ENCODE data around the gene RIBC1. TPM values are rescaled to one million over a fixed set of nuclear protein-coding genes. Genes with fewer than 3 reads are reported as not detected.
"Not testable (repeated sequence)": the region's sequence is repeated elsewhere in the genome, so short reads cannot be mapped to it uniquely, and the experiment has no call there.

Gene RIBC1
- total RNA-seq, 8 experiments from 2014 or later, result 1.1 to 10.9 (median 2.5) TPM

- H3K4me1 ChIP-seq (replicated peaks in 1 of 2); H3K27ac ChIP-seq; in situ Hi-C loops (cut with MboI; ENCODE audit: low pct_unique_long_range_greater_than_20kb in 2 of 9, low sequenced_read_pairs in 9 of 9, unreplicated experiment in 9 of 9); ATAC-seq (replicated peaks in 6 of 8); H3K4me3 ChIP-seq: not testable (repeated sequence)
- 80 to 100% (median 98%) methylated on average over 1 to 3 of the region's 3 CpGs; no CpG with 5 or more reads in 6 of the 10 experiments for WGBS, 10 experiments
These were observed 2.3 kb upstream of the RIBC1 start for GRCh38 chrX:53420351-53420750.

DNA sequence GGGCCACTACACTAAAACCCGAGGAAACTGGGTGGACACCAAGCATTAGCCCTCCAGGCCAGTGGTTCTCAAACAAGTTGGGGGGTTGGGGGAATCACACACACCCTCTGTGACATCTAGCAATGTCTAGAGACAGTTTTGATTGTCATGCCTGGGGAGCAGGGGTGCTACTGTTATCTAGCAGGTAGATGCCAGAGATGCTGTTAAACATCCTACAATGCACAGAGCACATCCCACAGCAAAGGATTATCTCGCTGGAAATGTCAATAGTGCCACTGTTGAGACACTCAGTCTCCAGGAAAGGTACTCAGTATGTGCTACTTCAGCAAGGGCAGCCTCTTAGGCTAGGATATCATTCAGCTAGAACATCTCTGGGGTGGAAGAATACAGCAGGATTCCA lies 1.5 kb upstream of the RIBC1 start:
- in situ Hi-C loops (cut with MboI; ENCODE audit: low pct_unique_long_range_greater_than_20kb in 2 of 9, low sequenced_read_pairs in 9 of 9, unreplicated experiment in 9 of 9), result no loop called here
- WGBS, 10 experiments, result 17 to 20% methylated on average over 1 to 2 of the region's 2 CpGs; no CpG with 5 or more reads in 8 of the 10 experiments
- ATAC-seq (replicated peaks in 6 of 8), result no peak
- H3K4me3 ChIP-seq, result peak overlapping the region; percentile 54 to 85 (median 72)
- H3K4me1 ChIP-seq (replicated peaks in 1 of 2), result peaks cover 0 to 3% of the 10 kb centered on the region in 2 donors
- no peak overlapping the region for H3K27ac ChIP-seq

GRCh38 chrX:53421772-53422085 lies 944 bp upstream of the RIBC1 start:
- in situ Hi-C loops (cut with MboI; ENCODE audit: low pct_unique_long_range_greater_than_20kb in 2 of 9, low sequenced_read_pairs in 9 of 9, unreplicated experiment in 9 of 9), result no loop called here
- peak in 3 of 8 experiments; percentile 5 to 9 (median 5) for ATAC-seq (replicated peaks in 6 of 8)
- Histone ChIP-seq H3K4me1 (replicated peaks in 1 of 2) (peaks cover 0 to 3% of the 10 kb centered on the region in 2 donors), H3K4me3 (peak overlapping the region; percentile 54 to 85 (median 72)), H3K27ac (peak overlapping the region; percentile 91 to 97)
- WGBS, 10 experiments, result 2 to 28% (median 7%) methylated on average over 3 to 11 of the region's 15 CpGs; no CpG with 5 or more reads in 7 of the 10 experiments

- 0 to 37% (median 1%) methylated on average over 3 to 31 of the region's 75 CpGs; no CpG with 5 or more reads in 6 of the 10 experiments for WGBS, 10 experiments
- H3K4me3 ChIP-seq, result peak within 1 kb of the TSS; percentile 54 to 85 (median 72)
- peaks cover 0 to 3% of the 10 kb centered on the region in 2 donors for H3K4me1 ChIP-seq (replicated peaks in 1 of 2)
- peak; percentile 84 to 91 (median 86) for ATAC-seq (replicated peaks in 6 of 8)
- in situ Hi-C loops (cut with MboI; ENCODE audit: low pct_unique_long_range_greater_than_20kb in 2 of 9, low sequenced_read_pairs in 9 of 9, unreplicated experiment in 9 of 9), result no loop called here
- peak within 1 kb of the TSS; percentile 91 to 97 for H3K27ac ChIP-seq
These were observed 400 bp upstream of the RIBC1 start, which contains the start of gene SMC1A for GRCh38 chrX:53422086-53422860. Gene SMC1A (minus strand): TSS chrX:53422654. CDS start chrX:53422600, 54 bp downstream.

GRCh38 chrX:53429755-53430154 lies 7.1 kb downstream of the RIBC1 start:
- WGBS, 10 experiments, result 58% methylated on average over 4 of the region's 8 CpGs; no CpG with 5 or more reads in 9 of the 10 experiments
- no peak for ATAC-seq (replicated peaks in 6 of 8)
- in situ Hi-C loops (cut with MboI; ENCODE audit: low pct_unique_long_range_greater_than_20kb in 2 of 9, low sequenced_read_pairs in 9 of 9, unreplicated experiment in 9 of 9), result loop anchor here in 1 of 9 experiments (25.0 kb wide), 1 partner anchor 117 kb away; no protein-coding TSS in a partner anchor
- Histone ChIP-seq H3K27ac (no peak overlapping the region), H3K4me1 (replicated peaks in 1 of 2) (peaks cover 0 to under 1% of the 10 kb centered on the region in 2 donors), H3K4me3 (no peak overlapping the region)

- Histone ChIP-seq H3K4me3 (no peak overlapping the region), H3K4me1 (replicated peaks in 1 of 2) (peaks cover 0 to 4% of the 10 kb centered on the region in 2 donors), H3K27ac (no peak overlapping the region)
- 39 to 80% (median 60%) methylated on average over 1 to 6 of the region's 9 CpGs; no CpG with 5 or more reads in 7 of the 10 experiments for WGBS, 10 experiments
- in situ Hi-C loops (cut with MboI; ENCODE audit: low pct_unique_long_range_greater_than_20kb in 2 of 9, low sequenced_read_pairs in 9 of 9, unreplicated experiment in 9 of 9), result loop anchor here in 1 of 9 experiments (25.0 kb wide), 1 partner anchor 118 kb away; no protein-coding TSS in a partner anchor
- ATAC-seq (replicated peaks in 6 of 8), result no peak
These were observed 7.6 kb downstream of the RIBC1 start for GRCh38 chrX:53430231-53430630.

- in situ Hi-C loops (cut with MboI; ENCODE audit: low pct_unique_long_range_greater_than_20kb in 2 of 9, low sequenced_read_pairs in 9 of 9, unreplicated experiment in 9 of 9), result loop anchor here in 1 of 9 experiments (25.0 kb wide), 1 partner anchor 122 kb away; no protein-coding TSS in a partner anchor
- Histone ChIP-seq H3K4me1 (replicated peaks in 1 of 2) (peaks cover 0 to 4% of the 10 kb centered on the region in 2 donors), H3K4me3 (peak within 1 kb of the TSS; percentile 39 to 88 (median 71)), H3K27ac (peak within 1 kb of the TSS; percentile 72 to 77)
- ATAC-seq (replicated peaks in 6 of 8), result peak; percentile 96 to 99 (median 98)
- 10 to 18% (median 17%) methylated on average over 1 to 8 of the region's 61 CpGs; no CpG with 5 or more reads in 7 of the 10 experiments for WGBS, 10 experiments
These were observed 11.3 kb downstream of the RIBC1 start, which contains the start of gene HSD17B10 for GRCh38 chrX:53433651-53434639. Gene HSD17B10 (minus strand): TSS chrX:53434370. CDS start chrX:53434345, 25 bp downstream.

GRCh38 chrX:53435997-53436396 lies 13.3 kb downstream of the RIBC1 start:
- peak; percentile 16 to 62 (median 56) for ATAC-seq (replicated peaks in 6 of 8)
- 0 to 83% (median 27%) methylated on average over 1 to 4 of the region's 4 CpGs; no CpG with 5 or more reads in 4 of the 10 experiments for WGBS, 10 experiments
- H3K4me1 ChIP-seq (replicated peaks in 1 of 2), result peaks cover 0 to 4% of the 10 kb centered on the region in 2 donors
- H3K4me3 ChIP-seq, result no peak overlapping the region
- no peak overlapping the region for H3K27ac ChIP-seq
- in situ Hi-C loops (cut with MboI; ENCODE audit: low pct_unique_long_range_greater_than_20kb in 2 of 9, low sequenced_read_pairs in 9 of 9, unreplicated experiment in 9 of 9), result loop anchor here in 1 of 9 experiments (25.0 kb wide), 1 partner anchor 124 kb away; no protein-coding TSS in a partner anchor

- in situ Hi-C loops (cut with MboI; ENCODE audit: low pct_unique_long_range_greater_than_20kb in 2 of 9, low sequenced_read_pairs in 9 of 9, unreplicated experiment in 9 of 9), result loop anchor here in 1 of 9 experiments (25.0 kb wide), 1 partner anchor 125 kb away; no protein-coding TSS in a partner anchor
- Histone ChIP-seq H3K4me3 (no peak overlapping the region), H3K4me1 (replicated peaks in 1 of 2) (peaks cover 4 to 5% of the 10 kb centered on the region in 2 donors), H3K27ac (no peak overlapping the region)
- no peak for ATAC-seq (replicated peaks in 6 of 8)
- WGBS, 10 experiments, result 35 to 100% (median 72%) methylated on average over 1 to 2 of the region's 2 CpGs; no CpG with 5 or more reads in 6 of the 10 experiments
These were observed 14.5 kb downstream of the RIBC1 start for GRCh38 chrX:53437206-53437605.

DNA sequence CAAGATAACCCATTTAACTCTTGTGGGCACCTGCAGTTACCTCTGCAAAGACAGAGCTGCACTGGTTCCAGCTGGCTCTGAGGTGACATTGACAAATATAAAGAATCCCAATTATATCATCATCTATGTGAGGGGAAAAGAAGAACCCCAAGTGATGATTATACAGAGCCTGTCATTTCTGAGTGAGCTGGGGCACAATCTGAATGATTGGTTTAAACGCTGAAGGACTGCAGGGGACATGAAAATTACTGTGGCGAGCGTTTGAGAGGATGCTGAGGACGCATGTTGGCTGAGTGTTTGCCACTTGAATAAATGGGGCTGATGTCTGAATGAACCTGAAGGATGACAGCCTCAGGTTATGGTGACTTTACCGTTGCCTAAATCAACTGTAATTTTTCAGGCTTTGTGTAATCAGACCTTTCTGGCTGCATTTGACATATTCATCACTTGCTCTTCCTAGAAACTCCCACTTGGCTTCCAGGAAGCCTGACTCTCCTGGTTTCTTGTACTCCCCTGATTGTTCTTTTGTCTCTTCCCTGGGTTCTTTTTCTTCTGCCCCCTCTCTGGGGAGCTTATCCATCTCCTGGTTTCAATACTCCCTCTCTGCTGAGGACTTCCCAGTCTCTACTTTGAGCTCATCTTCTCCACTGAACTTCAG lies 15.6 kb downstream of the RIBC1 start:
- 20 to 53% (median 38%) methylated on average over 2 to 4 of the region's 5 CpGs; no CpG with 5 or more reads in 7 of the 10 experiments for WGBS, 10 experiments
- in situ Hi-C loops (cut with MboI; ENCODE audit: low pct_unique_long_range_greater_than_20kb in 2 of 9, low sequenced_read_pairs in 9 of 9, unreplicated experiment in 9 of 9), result loop anchor here in 1 of 9 experiments (25.0 kb wide), 1 partner anchor 126 kb away; no protein-coding TSS in a partner anchor
- no peak overlapping the region for H3K4me3 ChIP-seq
- H3K4me1 ChIP-seq (replicated peaks in 1 of 2), result peaks cover 4 to 6% of the 10 kb centered on the region in 2 donors
- no peak overlapping the region for H3K27ac ChIP-seq
- no peak for ATAC-seq (replicated peaks in 6 of 8)

GRCh38 chrX:53438832-53439230 lies 16.2 kb downstream of the RIBC1 start:
- ATAC-seq (replicated peaks in 6 of 8), result no peak
- no peak overlapping the region for H3K4me3 ChIP-seq
- in situ Hi-C loops (cut with MboI; ENCODE audit: low pct_unique_long_range_greater_than_20kb in 2 of 9, low sequenced_read_pairs in 9 of 9, unreplicated experiment in 9 of 9), result loop anchor here in 1 of 9 experiments (25.0 kb wide), 1 partner anchor 127 kb away; no protein-coding TSS in a partner anchor
- H3K27ac ChIP-seq, result no peak overlapping the region
- H3K4me1 ChIP-seq (replicated peaks in 1 of 2), result peaks cover 4 to 6% of the 10 kb centered on the region in 2 donors
- WGBS, 10 experiments, result 43% methylated on average over 1 of the region's 1 CpG; no CpG with 5 or more reads in 9 of the 10 experiments
